ENCODE measurements around the gene WASF3.

- TF ChIP-seq RBAK (CRISPR knock-in tag; IDR thresholded peaks at IDR 0.05) (no peak), RAD21 (CRISPR knock-in tag; IDR thresholded peaks at IDR 0.05) (no peak), REXO4 (CRISPR knock-in tag; IDR thresholded peaks at IDR 0.05; ENCODE audit: borderline replicate concordance) (no peak), NCOA2 (CRISPR knock-in tag; IDR thresholded peaks at IDR 0.05) (no peak)
Measured at GRCh38 chr13:26616126-26616525, 58.6 kb downstream of the WASF3 start.

All from HepG2 (cell line).